GM06990 (cell line): ENCODE measurements around the gene RFC4.
A peak's percentile ranks its signal among the peaks of the same experiment; 100 is the strongest.
"Not testable (repeated sequence)": the region's sequence is repeated elsewhere in the genome, so short reads cannot be mapped to it uniquely, and the experiment has no call there.

Experiments used
- DNase-seq: peaks from one replicate; pipeline ENCODE4 v3.0.0-alpha.2; 2011; ENCODE audit not compliant: insufficient read length; ENCODE audit errors: extremely low read depth
- H3K27me3 ChIP-seq: replicated peaks from 2 replicates; pipeline ENCODE4 v1.6.0; 2011; ENCODE audit warnings: low read length; ENCODE audit not compliant: control insufficient read depth, insufficient read depth
- H3K36me3 ChIP-seq: 2 replicates; pipeline ENCODE4 v1.5.1; 2011; ENCODE audit warnings: low read length; ENCODE audit not compliant: control insufficient read depth, insufficient read depth
- H3K4me3 ChIP-seq: replicated peaks from 2 replicates; pipeline ENCODE4 v1.5.1; 2011; ENCODE audit warnings: low read depth, mild to moderate bottlenecking, control low read depth, low read length
- CTCF ChIP-seq: IDR thresholded peaks from 2 replicates; pipeline ENCODE4 v1.5.1; 2011; ENCODE audit warnings: low read length, control low read depth, mild to moderate bottlenecking, inconsistent platforms; ENCODE audit not compliant: insufficient read depth, poor library complexity, severe bottlenecking

Gene RFC4, protein sequence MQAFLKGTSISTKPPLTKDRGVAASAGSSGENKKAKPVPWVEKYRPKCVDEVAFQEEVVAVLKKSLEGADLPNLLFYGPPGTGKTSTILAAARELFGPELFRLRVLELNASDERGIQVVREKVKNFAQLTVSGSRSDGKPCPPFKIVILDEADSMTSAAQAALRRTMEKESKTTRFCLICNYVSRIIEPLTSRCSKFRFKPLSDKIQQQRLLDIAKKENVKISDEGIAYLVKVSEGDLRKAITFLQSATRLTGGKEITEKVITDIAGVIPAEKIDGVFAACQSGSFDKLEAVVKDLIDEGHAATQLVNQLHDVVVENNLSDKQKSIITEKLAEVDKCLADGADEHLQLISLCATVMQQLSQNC

DNA sequence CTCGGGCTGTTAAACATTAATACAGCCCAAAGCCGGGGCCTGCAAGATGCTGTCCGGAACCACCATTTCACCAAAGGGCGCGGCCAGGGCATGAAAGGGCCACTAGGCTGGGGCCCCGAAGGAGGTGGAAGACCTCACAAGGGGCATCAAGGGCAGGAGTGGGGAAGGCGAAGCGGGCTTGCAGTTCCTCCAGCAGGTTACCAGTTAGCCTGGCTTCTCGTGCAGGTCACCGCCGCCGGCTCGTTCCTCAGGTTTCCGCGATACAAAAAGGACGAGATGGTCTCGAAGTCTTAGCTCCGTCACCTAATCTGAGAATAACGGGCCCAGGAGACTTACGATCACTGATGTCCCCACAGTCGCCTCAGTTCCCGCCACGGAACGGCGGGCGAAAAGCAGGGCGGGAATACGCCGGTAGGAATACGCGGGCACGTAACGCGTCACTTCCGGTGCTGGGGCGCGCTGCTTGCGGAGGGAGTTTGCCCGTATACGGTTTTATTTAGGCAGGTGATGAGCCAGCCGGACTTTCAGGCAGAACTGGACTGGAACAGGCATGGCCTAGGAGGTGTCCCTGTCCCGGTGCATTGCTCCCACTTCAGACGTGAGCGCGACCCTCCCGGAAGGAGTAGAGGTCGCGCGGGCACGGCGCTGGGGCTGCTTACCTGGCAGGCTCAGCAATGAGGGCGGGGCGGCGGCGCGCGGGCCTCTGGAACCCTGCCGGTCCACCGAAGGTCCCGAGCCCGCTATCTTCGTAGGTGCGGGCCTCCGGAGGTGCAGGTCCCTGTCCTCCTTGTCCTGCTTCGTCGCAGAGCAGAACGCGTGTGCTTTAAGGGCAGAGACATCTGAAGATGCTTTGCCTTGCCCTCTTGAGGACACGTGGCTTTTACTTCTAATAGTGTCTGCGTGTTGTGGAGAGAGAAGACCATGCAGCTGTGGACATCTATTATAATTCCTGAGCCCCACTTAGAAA is at the start of gene RFC4:
Gene RFC4 (minus strand): TSS at position 394 of the 967 bp plus-strand sequence. CDS start 1,769 bp downstream, outside the sequence.
- Histone ChIP-seq H3K27me3 (no peaks in the 10 kb centered on the region), H3K4me3 (peak within 1 kb of the TSS; percentile 92), H3K36me3 (no peaks in the 10 kb centered on the region; the same call in 1 of the 2 replicates)
- no peak for TF ChIP-seq CTCF
- DNase-seq: peak; percentile 89

GRCh38 chr3:186854954-186855353 is 48.7 kb upstream of the RFC4 start:
- no peak for TF ChIP-seq CTCF
- Histone ChIP-seq H3K36me3 (no peaks in the 10 kb centered on the region), H3K27me3 (no peaks in the 10 kb centered on the region), H3K4me3 (no peak overlapping the region)
- DNase-seq: no peak

DNA sequence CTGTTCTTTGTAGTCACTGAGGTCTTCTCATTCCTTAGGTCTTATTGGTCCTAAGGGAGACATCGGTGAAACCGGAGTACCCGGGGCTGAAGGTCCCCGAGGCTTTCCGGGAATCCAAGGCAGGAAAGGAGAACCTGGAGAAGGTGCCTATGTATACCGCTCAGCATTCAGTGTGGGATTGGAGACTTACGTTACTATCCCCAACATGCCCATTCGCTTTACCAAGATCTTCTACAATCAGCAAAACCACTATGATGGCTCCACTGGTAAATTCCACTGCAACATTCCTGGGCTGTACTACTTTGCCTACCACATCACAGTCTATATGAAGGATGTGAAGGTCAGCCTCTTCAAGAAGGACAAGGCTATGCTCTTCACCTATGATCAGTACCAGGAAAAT is 47.9 kb upstream of the RFC4 start:
- Histone ChIP-seq H3K27me3 (no peaks in the 10 kb centered on the region), H3K36me3 (no peaks in the 10 kb centered on the region), H3K4me3 (no peak overlapping the region)
- DNase-seq: no peak
- no peak for TF ChIP-seq CTCF

- Histone ChIP-seq H3K36me3 (no peaks in the 10 kb centered on the region), H3K4me3 (no peak overlapping the region), H3K27me3 (no peaks in the 10 kb centered on the region)
- no peak for TF ChIP-seq CTCF
- DNase-seq: no peak
Measured at GRCh38 chr3:186852994-186853393, 46.7 kb upstream of the RFC4 start.

DNA sequence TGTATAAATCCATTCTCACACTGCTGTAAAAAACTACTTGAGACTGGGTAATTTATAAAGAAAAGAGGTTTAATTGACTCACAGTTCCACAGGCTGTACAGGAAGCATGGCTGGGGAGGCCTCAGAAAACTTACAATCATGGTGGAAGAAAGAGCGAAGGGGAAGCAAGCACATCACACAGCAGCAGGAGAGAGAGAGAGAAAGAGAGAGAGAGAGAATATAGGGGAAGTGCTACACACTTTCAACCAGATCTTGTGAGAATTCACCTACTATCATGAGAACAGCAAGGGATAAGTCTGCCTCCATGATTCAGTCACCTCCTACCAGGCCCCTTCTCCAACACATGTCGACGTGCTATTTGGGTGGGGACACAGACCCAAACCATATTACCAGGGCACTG is 45.6 kb upstream of the RFC4 start:
- not testable (repeated sequence) for H3K27me3 ChIP-seq, DNase-seq, H3K36me3 ChIP-seq, H3K4me3 ChIP-seq

GRCh38 chr3:186849374-186849975 is 43.2 kb upstream of the RFC4 start:
- no peak for DNase-seq
- peak; percentile 43 for TF ChIP-seq CTCF
- Histone ChIP-seq H3K4me3 (no peak overlapping the region), H3K27me3 (no peaks in the 10 kb centered on the region), H3K36me3 (no peaks in the 10 kb centered on the region)
